Measurements from ENCODE around the gene KIFC3. TPM values are rescaled to one million over a fixed set of nuclear protein-coding genes. Genes with fewer than 3 reads are reported as not detected.
"Not testable (repeated sequence)": the region's sequence is repeated elsewhere in the genome, so short reads cannot be mapped to it uniquely, and the experiment has no call there.

Gene KIFC3
- total RNA-seq, 1 donor from 2014 or later = 0.27 TPM

DNA sequence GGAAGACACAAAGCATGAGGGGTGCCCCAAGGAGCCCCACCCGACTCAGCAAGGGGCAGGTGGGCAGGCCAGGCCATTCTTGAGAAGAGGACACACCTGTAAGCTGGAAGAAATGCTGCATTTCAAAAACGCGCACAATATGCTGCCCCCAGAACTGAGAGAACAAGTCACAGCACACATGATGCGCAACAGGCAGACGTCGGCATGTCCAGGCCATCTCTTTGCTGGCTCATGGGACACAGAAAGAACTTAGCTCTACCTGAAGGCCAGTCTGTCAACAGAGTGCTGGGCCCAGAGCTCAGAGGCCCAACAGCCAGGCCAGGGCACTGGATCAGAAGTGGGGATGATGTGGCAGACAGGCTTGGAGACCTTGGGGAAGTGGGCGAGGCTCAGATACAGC lies 18.0 kb downstream of the KIFC3 start:
- Mint-ChIP-seq H3K36me3 (ENCODE audit: low read depth) (no peaks in the 10 kb centered on the region), H3K27me3 (peaks cover 6% of the 10 kb centered on the region), H3K9me3 (no peaks in the 10 kb centered on the region), H3K4me3 (no peak overlapping the region), H3K27ac (no peak overlapping the region), H3K4me1 (no peaks in the 10 kb centered on the region)
- ATAC-seq (ENCODE audit: low read depth) (no peak), DNase-seq (no peak)
- intact Hi-C loops (cut with micrococcal nuclease) = no loop called here
- TF ChIP-seq, protein P1, sequence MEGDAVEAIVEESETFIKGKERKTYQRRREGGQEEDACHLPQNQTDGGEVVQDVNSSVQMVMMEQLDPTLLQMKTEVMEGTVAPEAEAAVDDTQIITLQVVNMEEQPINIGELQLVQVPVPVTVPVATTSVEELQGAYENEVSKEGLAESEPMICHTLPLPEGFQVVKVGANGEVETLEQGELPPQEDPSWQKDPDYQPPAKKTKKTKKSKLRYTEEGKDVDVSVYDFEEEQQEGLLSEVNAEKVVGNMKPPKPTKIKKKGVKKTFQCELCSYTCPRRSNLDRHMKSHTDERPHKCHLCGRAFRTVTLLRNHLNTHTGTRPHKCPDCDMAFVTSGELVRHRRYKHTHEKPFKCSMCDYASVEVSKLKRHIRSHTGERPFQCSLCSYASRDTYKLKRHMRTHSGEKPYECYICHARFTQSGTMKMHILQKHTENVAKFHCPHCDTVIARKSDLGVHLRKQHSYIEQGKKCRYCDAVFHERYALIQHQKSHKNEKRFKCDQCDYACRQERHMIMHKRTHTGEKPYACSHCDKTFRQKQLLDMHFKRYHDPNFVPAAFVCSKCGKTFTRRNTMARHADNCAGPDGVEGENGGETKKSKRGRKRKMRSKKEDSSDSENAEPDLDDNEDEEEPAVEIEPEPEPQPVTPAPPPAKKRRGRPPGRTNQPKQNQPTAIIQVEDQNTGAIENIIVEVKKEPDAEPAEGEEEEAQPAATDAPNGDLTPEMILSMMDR (IDR thresholded peaks at IDR 0.05) = no peak
- CTCF ChIA-PET = no interaction called here
- POLR2A ChIA-PET = no interaction called here

DNA sequence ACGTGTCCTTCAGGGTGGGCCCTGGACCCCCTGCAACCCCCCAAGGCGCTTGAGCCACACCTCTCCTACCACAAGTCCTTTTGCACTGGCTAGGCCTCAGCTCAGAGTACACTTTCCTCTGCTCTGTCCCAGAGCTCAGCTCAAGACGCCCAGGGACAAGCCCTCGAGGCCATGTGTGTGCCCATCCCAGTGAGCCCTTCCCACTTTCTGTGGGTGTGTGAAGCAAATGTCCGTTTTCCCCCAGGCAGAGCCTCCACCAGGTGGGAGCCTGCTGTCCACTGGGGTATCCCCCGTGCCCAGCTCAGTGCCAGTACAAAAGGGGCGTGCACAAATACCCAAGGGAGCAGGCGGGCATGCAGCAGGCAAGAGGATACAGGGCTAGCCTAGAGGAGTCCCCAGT lies 18.4 kb downstream of the KIFC3 start:
- ATAC-seq (ENCODE audit: low read depth) = no peak
- Mint-ChIP-seq H3K4me1 (no peaks in the 10 kb centered on the region), H3K27ac (no peak overlapping the region), H3K36me3 (ENCODE audit: low read depth) (no peaks in the 10 kb centered on the region), H3K27me3 (peaks cover 6% of the 10 kb centered on the region), H3K9me3 (no peaks in the 10 kb centered on the region), H3K4me3 (no peak overlapping the region)
- no peak for DNase-seq
- POLR2A ChIA-PET = no interaction called here
- intact Hi-C loops (cut with micrococcal nuclease) = no loop called here
- TF ChIP-seq, protein P1 (IDR thresholded peaks at IDR 0.05) = no peak
- CTCF ChIA-PET = no interaction called here

DNA sequence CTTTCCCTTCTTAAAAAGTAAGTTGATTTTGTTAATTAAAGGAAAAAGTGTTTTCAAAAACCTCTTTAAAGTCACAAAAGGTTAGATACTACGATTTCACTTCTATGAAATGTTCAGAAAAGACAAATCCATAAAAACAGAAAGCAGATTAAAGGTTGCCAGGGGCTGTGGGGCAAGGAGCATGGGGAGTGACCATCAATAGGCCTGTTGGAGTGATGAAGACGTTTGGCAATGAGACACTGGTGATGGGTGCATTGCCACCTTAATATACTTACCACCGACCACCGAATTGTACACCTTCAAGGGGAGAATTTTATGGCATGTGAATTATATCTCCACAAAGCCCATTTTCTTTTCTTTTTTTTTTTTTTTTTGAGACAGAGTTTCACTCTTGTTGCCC lies 19.2 kb downstream of the KIFC3 start:
- intact Hi-C loops (cut with micrococcal nuclease) = no loop called here
- ATAC-seq (ENCODE audit: low read depth) = no peak
- no peak overlapping the region for H3K4me3 Mint-ChIP-seq
- POLR2A ChIA-PET = interaction anchor here (0.7 kb wide), 1 partner anchor 241 kb away, joined by 3 read pairs; no protein-coding TSS in a partner anchor
- H3K27ac Mint-ChIP-seq = no peak overlapping the region
- no peaks in the 10 kb centered on the region for H3K36me3 Mint-ChIP-seq (ENCODE audit: low read depth)
- no peak for DNase-seq
- CTCF ChIA-PET = no interaction called here
- TF ChIP-seq, protein P1 (IDR thresholded peaks at IDR 0.05) = no peak
- H3K27me3 Mint-ChIP-seq = peaks cover 6% of the 10 kb centered on the region
- H3K4me1 Mint-ChIP-seq = no peaks in the 10 kb centered on the region
- H3K9me3 Mint-ChIP-seq = no peaks in the 10 kb centered on the region

DNA sequence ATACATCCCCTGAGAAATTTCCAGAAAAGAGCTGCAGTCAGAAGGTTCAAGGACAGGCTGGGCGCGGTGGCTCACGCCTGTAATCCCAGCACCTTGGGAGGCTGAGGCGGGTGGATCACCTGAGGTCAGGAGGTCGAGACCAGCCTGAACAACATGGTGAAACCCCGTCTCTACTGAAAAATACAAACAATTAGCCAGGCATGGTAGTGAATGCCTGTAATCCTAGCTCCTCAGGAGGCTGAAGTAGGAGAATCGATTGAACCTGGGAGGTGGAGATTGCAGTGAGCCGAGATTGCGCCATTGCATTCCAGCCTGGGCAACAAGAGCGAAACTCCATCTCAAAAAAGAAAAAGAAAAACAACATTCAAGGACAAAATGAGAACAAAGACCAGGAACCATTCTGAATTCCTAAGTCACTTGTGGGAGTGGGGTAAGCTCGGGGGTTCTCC lies 19.7 kb downstream of the KIFC3 start:
- CTCF ChIA-PET; H3K27ac Mint-ChIP-seq; H3K27me3 Mint-ChIP-seq; ATAC-seq (ENCODE audit: low read depth); H3K9me3 Mint-ChIP-seq; intact Hi-C loops (cut with micrococcal nuclease); H3K4me1 Mint-ChIP-seq; H3K4me3 Mint-ChIP-seq; DNase-seq; H3K36me3 Mint-ChIP-seq (ENCODE audit: low read depth): not testable (repeated sequence)
- POLR2A ChIA-PET = interaction anchor here (0.7 kb wide), 1 partner anchor 242 kb away, joined by 3 read pairs; no protein-coding TSS in a partner anchor

DNA sequence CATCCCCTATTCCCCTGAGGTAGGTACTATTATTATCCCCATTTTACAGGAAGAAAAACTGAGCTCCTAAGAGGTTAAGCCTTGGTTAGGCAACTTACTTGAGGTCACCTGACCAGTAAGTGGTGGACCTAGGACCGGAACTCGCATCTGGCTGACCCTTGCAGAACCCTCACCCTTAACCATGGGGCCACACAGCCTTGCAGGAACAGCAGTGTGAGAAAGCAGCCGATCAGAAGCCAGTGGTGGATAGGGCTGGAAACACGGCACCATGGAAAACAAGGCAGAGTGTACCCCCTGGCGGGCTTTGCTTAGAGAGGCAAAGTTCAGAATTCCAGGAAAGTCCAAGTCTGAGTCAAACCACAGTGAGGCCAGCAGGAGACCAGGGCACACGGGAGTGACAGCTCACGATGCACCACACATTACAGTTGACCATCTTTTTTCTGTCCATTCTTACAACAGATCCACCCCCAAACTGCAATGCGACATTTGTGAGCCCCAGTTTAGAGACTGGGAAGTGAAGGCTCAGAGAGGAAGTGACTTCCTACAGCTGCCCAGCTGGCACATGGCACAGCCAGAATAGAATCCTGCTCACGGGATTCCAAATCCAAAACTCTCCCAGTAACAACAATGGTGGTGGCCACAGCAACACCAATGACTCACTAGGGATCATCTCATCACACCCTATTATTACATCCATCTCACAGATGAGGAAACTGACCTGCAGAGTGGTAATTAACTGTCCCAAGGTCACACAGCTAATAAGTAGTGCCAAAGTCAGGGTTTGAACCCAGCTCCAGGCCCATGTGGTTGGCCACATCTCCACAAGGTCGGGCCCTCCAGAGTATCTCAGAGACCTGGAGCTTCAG lies 20.3 kb downstream of the KIFC3 start:
- ChIA-PET POLR2A (no interaction called here), CTCF (no interaction called here)
- H3K4me1 Mint-ChIP-seq = no peaks in the 10 kb centered on the region
- intact Hi-C loops (cut with micrococcal nuclease) = no loop called here
- no peaks in the 10 kb centered on the region for H3K36me3 Mint-ChIP-seq (ENCODE audit: low read depth)
- DNase-seq (no peak), ATAC-seq (ENCODE audit: low read depth) (no peak)
- H3K27ac Mint-ChIP-seq = no peak overlapping the region
- no peaks in the 10 kb centered on the region for H3K9me3 Mint-ChIP-seq
- H3K4me3 Mint-ChIP-seq = no peak overlapping the region
- TF ChIP-seq, protein P1 (IDR thresholded peaks at IDR 0.05) = no peak
- peaks cover 6% of the 10 kb centered on the region for H3K27me3 Mint-ChIP-seq

Data from activated B cell treated with CpG ODN at 0.5 μM for 24 hours (primary cell).